ENCODE results near the gene GLRB.

GLRB gene

GRCh38 chr4:157075811-157076577, at the start of gene GLRB:
Gene GLRB, plus strand, starts transcription at chr4:157076150. Its CDS starts 1,875 bp downstream, at chr4:157078025.
- DNase-seq (ENCODE audit: low spot score) = peak; percentile 24
- no peak for TF ChIP-seq CTCF (IDR thresholded peaks at IDR 0.05; ENCODE audit: extremely low read depth, missing control alignments)

- no peak for TF ChIP-seq CTCF (IDR thresholded peaks at IDR 0.05; ENCODE audit: extremely low read depth, missing control alignments)
- no peak for DNase-seq (ENCODE audit: low spot score)
Observed at GRCh38 chr4:157035471-157035870, 40.5 kb upstream of the GLRB start.

- DNase-seq (ENCODE audit: low spot score) = no peak
- no peak for TF ChIP-seq CTCF (IDR thresholded peaks at IDR 0.05; ENCODE audit: extremely low read depth, missing control alignments)
Observed at GRCh38 chr4:157040405-157040804, 35.5 kb upstream of the GLRB start.

- no peak for TF ChIP-seq CTCF (IDR thresholded peaks at IDR 0.05; ENCODE audit: extremely low read depth, missing control alignments)
- DNase-seq (ENCODE audit: low spot score) = no peak
Observed at GRCh38 chr4:157043131-157043530, 32.8 kb upstream of the GLRB start.

GRCh38 chr4:157045507-157046127, 30.3 kb upstream of the GLRB start:
- peak; percentile 20 for DNase-seq (ENCODE audit: low spot score)
- TF ChIP-seq CTCF (IDR thresholded peaks at IDR 0.05; ENCODE audit: extremely low read depth, missing control alignments) = no peak

- TF ChIP-seq CTCF (IDR thresholded peaks at IDR 0.05; ENCODE audit: extremely low read depth, missing control alignments) = no peak
- DNase-seq (ENCODE audit: low spot score) = no peak
Observed at GRCh38 chr4:157048248-157048647, 27.7 kb upstream of the GLRB start.

GRCh38 chr4:157050561-157050960, 25.4 kb upstream of the GLRB start:
- TF ChIP-seq CTCF (IDR thresholded peaks at IDR 0.05; ENCODE audit: extremely low read depth, missing control alignments) = no peak
- DNase-seq (ENCODE audit: low spot score) = no peak

Data from GM20000 (cell line).